Measurements from ENCODE around the gene CD81. TPM values are rescaled to one million over a fixed set of nuclear protein-coding genes. Genes with fewer than 3 reads are reported as not detected.

CD81 gene
- total and polyA plus RNA-seq, 2 experiments from 2014 or later, result 88.6 to 290 TPM

- no peak for TF ChIP-seq ZNF462 (CRISPR knock-in tag; IDR thresholded peaks at IDR 0.05)
- TF ChIP-seq EZH2phosphoT487 (IDR thresholded peaks at IDR 0.05; ENCODE audit: unreplicated experiment), result no peak
- TF ChIP-seq ZNF114 (CRISPR knock-in tag; IDR thresholded peaks at IDR 0.05), result no peak
Measured at GRCh38 chr11:2423157-2424025, 46.3 kb downstream of the CD81 start (continued).

- Histone ChIP-seq H3F3A (replicated peaks; ENCODE audit: low read depth) (no peaks in the 10 kb centered on the region), H3K79me2 (replicated peaks; ENCODE audit: insufficient read depth) (no peaks in the 10 kb centered on the region), H4K20me1 (replicated peaks; ENCODE audit: insufficient read depth) (no peaks in the 10 kb centered on the region), H3K27ac (ENCODE audit: low read depth) (no peak overlapping the region), H3K4me1 (ENCODE audit: insufficient read depth) (no peaks in the 10 kb centered on the region; the same call in 1 of the 2 replicates), H2AFZ (no peak overlapping the region), H3K4me3 (no peak overlapping the region), H3K36me3 (ENCODE audit: insufficient read depth) (no peaks in the 10 kb centered on the region), H3K27me3 (ENCODE audit: insufficient read depth) (no peaks in the 10 kb centered on the region), H3K4me2 (no peak overlapping the region), H3K9me2 (ENCODE audit: insufficient read depth) (0 out of 2 replicates have a peak, but pooled peaks cover 5% of the 10 kb centered on the region)
- no peak overlapping the region for H3K27ac Mint-ChIP-seq
- no peak overlapping the region for H3K4me3 Mint-ChIP-seq
- no peaks in the 10 kb centered on the region for H3K4me1 Mint-ChIP-seq
- ATAC-seq (no peak), DNase-seq (ENCODE audit: low spot score) (no peak)
- H3K27me3 Mint-ChIP-seq (ENCODE audit: insufficient read depth, low read depth, poor library complexity), result peaks cover 5% of the 10 kb centered on the region
- peaks cover 3% of the 10 kb centered on the region; the same call in 1 of the 3 replicates for H3K9me3 Mint-ChIP-seq
- H3K36me3 Mint-ChIP-seq (ENCODE audit: low read depth), result no peaks in the 10 kb centered on the region
- TF ChIP-seq NANOG (IDR thresholded peaks at IDR 0.05; ENCODE audit: borderline replicate concordance) (no peak), EZH2phosphoT487 (IDR thresholded peaks at IDR 0.05; ENCODE audit: unreplicated experiment) (no peak), REST (IDR thresholded peaks at IDR 0.05; ENCODE audit: unreplicated experiment) (no peak), EZH2 (IDR thresholded peaks at IDR 0.05; ENCODE audit: low read depth, unreplicated experiment) (no peak), JUNB (IDR thresholded peaks at IDR 0.05; ENCODE audit: unreplicated experiment) (no peak), STAT1 (IDR thresholded peaks at IDR 0.05; ENCODE audit: unreplicated experiment) (no peak), CTCF (conservative IDR thresholded peaks at IDR 0.05; ENCODE audit: low read depth in 2 of 2) (no peak)
Measured at GRCh38 chr11:2424811-2425495, 47.8 kb downstream of the CD81 start.
